Astrocyte (in vitro differentiated cells and primary cell): Measurements from ENCODE around the gene ATXN1. TPM values are rescaled to one million over a fixed set of nuclear protein-coding genes. Genes with fewer than 3 reads are reported as not detected.

Source experiments
- DNase-seq: peaks from one replicate; pipeline ENCODE4 v3.0.0-alpha.2; 2010; ENCODE audit warnings: low read depth
- FAIRE-seq: peaks from 2 replicates; lab custom pipeline; 2011; peaks lifted over from hg19 to GRCh38; lab: Jason Lieb, UNC
- H2AFZ ChIP-seq: 2 replicates; pipeline ENCODE4 v1.6.0; 2012; ENCODE audit warnings: low read depth, low read length, inconsistent platforms
- H3K27ac ChIP-seq: 2 replicates; pipeline ENCODE4 v1.5.1; 2011; ENCODE audit warnings: low read depth, low read length, inconsistent platforms
- H3K27me3 ChIP-seq: 2 replicates; pipeline ENCODE4 v1.6.0; 2011; ENCODE audit warnings: low read length, inconsistent platforms; ENCODE audit not compliant: insufficient read depth
- H3K36me3 ChIP-seq: 2 replicates; pipeline ENCODE4 v1.5.1; 2011; ENCODE audit warnings: low read length, inconsistent platforms; ENCODE audit not compliant: insufficient read depth
- H3K4me1 ChIP-seq: 2 replicates; pipeline ENCODE4 v1.5.1; 2011; ENCODE audit warnings: low read length, inconsistent platforms; ENCODE audit not compliant: insufficient read depth
- H3K4me2 ChIP-seq: 2 replicates; pipeline ENCODE4 v1.6.0; 2012; ENCODE audit warnings: low read length, inconsistent platforms
- H3K4me3 ChIP-seq: 2 replicates; pipeline ENCODE4 v1.5.1; 2011; ENCODE audit warnings: low read depth, mild to moderate bottlenecking, low read length, inconsistent platforms; ENCODE audit not compliant: insufficient read depth
- H3K79me2 ChIP-seq: 2 replicates; pipeline ENCODE4 v1.6.0; 2012; ENCODE audit warnings: mild to moderate bottlenecking, low read length, inconsistent platforms; ENCODE audit not compliant: insufficient read depth
- H3K9ac ChIP-seq: 2 replicates; pipeline ENCODE4 v1.6.0; 2012; ENCODE audit warnings: mild to moderate bottlenecking, low read length, inconsistent platforms
- H3K9me3 ChIP-seq: 2 replicates; pipeline ENCODE4 v1.5.1; 2012; ENCODE audit warnings: low read depth, mild to moderate bottlenecking, low read length, inconsistent platforms; ENCODE audit not compliant: insufficient read depth
- H4K20me1 ChIP-seq: 2 replicates; pipeline ENCODE4 v1.6.0; 2012; ENCODE audit warnings: low read length, inconsistent platforms; ENCODE audit not compliant: insufficient read depth
- H3K27ac Mint-ChIP-seq: one replicate; pipeline ENCODE4 v1.8.0; 2021; ENCODE audit warnings: mild to moderate bottlenecking, mixed read lengths; ENCODE audit not compliant: unreplicated experiment
- H3K27me3 Mint-ChIP-seq: one replicate; pipeline ENCODE4 v1.8.0; 2021; ENCODE audit warnings: low read depth, mixed read lengths; ENCODE audit not compliant: unreplicated experiment
- H3K36me3 Mint-ChIP-seq: one replicate; pipeline ENCODE4 v1.8.0; 2021; ENCODE audit warnings: low read depth, mixed read lengths; ENCODE audit not compliant: unreplicated experiment
- H3K4me1 Mint-ChIP-seq: one replicate; pipeline ENCODE4 v1.8.0; 2021; ENCODE audit warnings: low read depth, mixed read lengths; ENCODE audit not compliant: unreplicated experiment
- H3K4me3 Mint-ChIP-seq: one replicate; pipeline ENCODE4 v1.8.0; 2021; ENCODE audit warnings: mild to moderate bottlenecking, moderate library complexity, mixed read lengths; ENCODE audit not compliant: unreplicated experiment
- H3K9me3 Mint-ChIP-seq: one replicate; pipeline ENCODE4 v1.8.0; 2021; ENCODE audit warnings: mild to moderate bottlenecking, mixed read lengths; ENCODE audit not compliant: unreplicated experiment
- EZH2 ChIP-seq: IDR thresholded peaks from 2 replicates; pipeline ENCODE4 v1.6.1; 2012; ENCODE audit warnings: mild to moderate bottlenecking, low read length, inconsistent platforms; ENCODE audit not compliant: insufficient read depth
- total RNA-seq: library from RNA; stranded (reverse); gene quantifications from 2 replicates; pipeline ENCODE4 v1.2.1, GENCODE V29; 2021
- TF ChIP-seq, protein P1 (sequence below): IDR thresholded peaks from 2 replicates; pipeline ENCODE4 v1.5.1; 2011; ENCODE audit warnings: low read depth, mild to moderate bottlenecking, inconsistent platforms, low read length, moderate library complexity; ENCODE audit not compliant: insufficient read depth

The ATXN1 gene
- total RNA-seq, 1 donor from 2014 or later = 70.9 TPM

DNA sequence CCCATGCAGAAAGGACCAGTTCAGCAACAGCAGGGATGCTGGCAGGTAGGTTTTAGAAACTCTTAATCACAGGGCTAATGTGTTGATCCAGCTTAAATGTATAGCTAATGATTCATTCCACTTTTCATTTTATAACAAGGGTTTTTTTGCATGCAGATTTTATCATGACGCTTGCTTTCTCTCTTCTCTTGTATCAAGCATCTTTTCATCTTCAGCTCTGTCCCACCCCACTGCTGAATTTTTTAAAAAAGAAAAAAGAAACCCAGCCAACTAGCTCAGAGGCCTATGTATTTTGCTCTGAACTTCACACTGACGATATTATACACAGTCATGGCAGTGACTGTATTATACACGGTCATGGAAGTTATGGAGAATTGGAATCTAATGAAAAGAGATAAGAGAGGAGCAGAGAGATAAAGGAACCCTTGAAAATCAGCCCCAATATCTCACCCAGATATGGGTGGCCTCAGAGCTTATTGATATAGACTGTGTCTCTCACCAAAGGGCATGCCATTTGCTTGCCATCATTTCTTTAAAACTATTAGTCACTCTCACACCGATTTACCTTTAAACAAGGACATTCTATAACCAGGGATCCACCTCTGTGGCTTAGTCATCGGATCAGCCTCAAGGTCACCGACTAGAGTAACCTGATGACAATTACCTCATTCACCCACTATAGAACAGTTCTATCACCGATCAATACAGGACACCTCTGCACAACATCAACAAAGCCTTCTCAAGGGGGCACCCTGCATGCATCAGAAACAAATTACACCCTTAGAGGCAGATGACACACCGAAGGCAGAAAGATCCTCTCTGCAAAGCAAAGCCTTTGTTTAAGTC, 222.0 kb downstream of the ATXN1 start:
- TF ChIP-seq, protein P1, sequence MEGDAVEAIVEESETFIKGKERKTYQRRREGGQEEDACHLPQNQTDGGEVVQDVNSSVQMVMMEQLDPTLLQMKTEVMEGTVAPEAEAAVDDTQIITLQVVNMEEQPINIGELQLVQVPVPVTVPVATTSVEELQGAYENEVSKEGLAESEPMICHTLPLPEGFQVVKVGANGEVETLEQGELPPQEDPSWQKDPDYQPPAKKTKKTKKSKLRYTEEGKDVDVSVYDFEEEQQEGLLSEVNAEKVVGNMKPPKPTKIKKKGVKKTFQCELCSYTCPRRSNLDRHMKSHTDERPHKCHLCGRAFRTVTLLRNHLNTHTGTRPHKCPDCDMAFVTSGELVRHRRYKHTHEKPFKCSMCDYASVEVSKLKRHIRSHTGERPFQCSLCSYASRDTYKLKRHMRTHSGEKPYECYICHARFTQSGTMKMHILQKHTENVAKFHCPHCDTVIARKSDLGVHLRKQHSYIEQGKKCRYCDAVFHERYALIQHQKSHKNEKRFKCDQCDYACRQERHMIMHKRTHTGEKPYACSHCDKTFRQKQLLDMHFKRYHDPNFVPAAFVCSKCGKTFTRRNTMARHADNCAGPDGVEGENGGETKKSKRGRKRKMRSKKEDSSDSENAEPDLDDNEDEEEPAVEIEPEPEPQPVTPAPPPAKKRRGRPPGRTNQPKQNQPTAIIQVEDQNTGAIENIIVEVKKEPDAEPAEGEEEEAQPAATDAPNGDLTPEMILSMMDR = no peak
- TF ChIP-seq EZH2 = no peak
- no peaks in the 10 kb centered on the region for H3K9me3 ChIP-seq
- Mint-ChIP-seq H3K27ac (peak overlapping the region; percentile 55), H3K36me3 (peaks cover 17% of the 10 kb centered on the region), H3K4me3 (no peak overlapping the region), H3K27me3 (no peaks in the 10 kb centered on the region), H3K9me3 (no peaks in the 10 kb centered on the region), H3K4me1 (peaks cover 30% of the 10 kb centered on the region)
- peaks cover 11% of the 10 kb centered on the region for H4K20me1 ChIP-seq
- no peak overlapping the region for H3K27ac ChIP-seq
- no peaks in the 10 kb centered on the region for H3K36me3 ChIP-seq
- no peak for FAIRE-seq
- no peak overlapping the region for H2AFZ ChIP-seq
- H3K4me3 ChIP-seq = no peak overlapping the region
- DNase-seq = no peak
- H3K79me2 ChIP-seq = no peaks in the 10 kb centered on the region
- no peak overlapping the region for H3K4me2 ChIP-seq
- no peaks in the 10 kb centered on the region for H3K27me3 ChIP-seq
- H3K4me1 ChIP-seq = peaks cover 6% of the 10 kb centered on the region
- no peak overlapping the region for H3K9ac ChIP-seq

DNA sequence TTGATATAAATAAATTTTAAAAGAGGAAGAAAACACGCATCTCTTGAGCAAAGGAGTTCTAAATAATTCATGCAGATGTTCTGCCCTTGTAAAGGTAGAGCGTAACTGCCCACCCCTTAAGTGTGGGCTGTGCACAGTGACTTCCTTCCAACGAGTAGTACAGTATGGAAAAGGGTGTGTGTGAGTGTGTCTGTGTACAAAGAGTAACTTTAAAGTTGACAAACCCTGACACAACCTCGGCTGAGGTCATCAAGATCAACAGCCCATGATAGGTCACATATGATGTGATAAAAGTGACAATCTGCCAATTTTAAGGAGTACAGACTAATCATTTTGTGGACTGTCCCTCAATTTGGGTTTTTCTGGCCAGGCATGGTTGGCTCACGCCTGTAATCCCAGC, 225.7 kb downstream of the ATXN1 start:
- Histone ChIP-seq H3K27ac (no peak overlapping the region), H3K4me3 (no peak overlapping the region), H3K4me2 (no peak overlapping the region), H3K9me3 (no peaks in the 10 kb centered on the region), H4K20me1 (peaks cover 16% of the 10 kb centered on the region), H3K79me2 (no peaks in the 10 kb centered on the region), H3K9ac (no peak overlapping the region), H2AFZ (no peak overlapping the region), H3K36me3 (no peaks in the 10 kb centered on the region), H3K4me1 (no peaks in the 10 kb centered on the region), H3K27me3 (no peaks in the 10 kb centered on the region)
- H3K36me3 Mint-ChIP-seq = peaks cover 13% of the 10 kb centered on the region
- H3K4me3 Mint-ChIP-seq = no peak overlapping the region
- no peaks in the 10 kb centered on the region for H3K27me3 Mint-ChIP-seq
- DNase-seq (no peak), FAIRE-seq (no peak)
- no peaks in the 10 kb centered on the region for H3K9me3 Mint-ChIP-seq
- no peak overlapping the region for H3K27ac Mint-ChIP-seq
- no peak for TF ChIP-seq EZH2
- TF ChIP-seq, protein P1 = no peak
- H3K4me1 Mint-ChIP-seq = peaks cover 20% of the 10 kb centered on the region

DNA sequence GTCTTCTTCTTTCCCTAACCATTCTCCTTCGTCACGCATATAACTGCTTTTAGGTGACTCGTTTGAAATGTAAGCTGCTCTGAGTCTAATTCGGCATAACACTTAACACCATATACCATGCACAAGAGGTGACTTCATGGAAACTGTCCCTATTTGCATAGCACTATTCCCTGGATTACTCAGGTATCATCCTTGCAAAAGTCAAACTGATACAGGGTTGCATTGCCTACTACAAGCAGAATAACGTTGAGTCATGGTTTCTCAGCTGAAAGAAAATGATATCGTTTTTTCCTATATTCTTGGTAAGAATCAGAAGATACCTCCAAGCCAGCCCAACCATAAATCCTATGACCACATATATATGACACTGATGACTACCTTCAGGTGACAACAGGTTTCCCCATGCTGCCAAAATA, 227.5 kb downstream of the ATXN1 start:
- Histone ChIP-seq H3K9ac (no peak overlapping the region), H3K4me1 (no peaks in the 10 kb centered on the region), H3K79me2 (no peaks in the 10 kb centered on the region), H3K4me2 (no peak overlapping the region), H3K27me3 (no peaks in the 10 kb centered on the region), H3K4me3 (no peak overlapping the region), H3K36me3 (no peaks in the 10 kb centered on the region), H2AFZ (no peak overlapping the region), H3K9me3 (no peaks in the 10 kb centered on the region), H3K27ac (no peak overlapping the region), H4K20me1 (peaks cover 10% of the 10 kb centered on the region)
- DNase-seq = peak; percentile 46
- Mint-ChIP-seq H3K27ac (no peak overlapping the region), H3K36me3 (peaks cover 3% of the 10 kb centered on the region), H3K4me1 (peaks cover 7% of the 10 kb centered on the region), H3K4me3 (no peak overlapping the region), H3K27me3 (no peaks in the 10 kb centered on the region), H3K9me3 (no peaks in the 10 kb centered on the region)
- TF ChIP-seq EZH2 = no peak
- TF ChIP-seq, protein P1 = no peak
- FAIRE-seq = no peak
